Heart left ventricle (tissue), 16 donors: ENCODE measurements around the gene PPIA. TPM values are rescaled to one million over a fixed set of nuclear protein-coding genes. Genes with fewer than 3 reads are reported as not detected.

Source experiments
- ATAC-seq, 4 donors: fragments of 200-7000 bp; cut with Tn5 transposase; one replicate each; pipeline ENCODE4 v1.9.1; 2020 to 2022; ENCODE audit warnings: moderate library complexity in 4 of 4, mild to moderate bottlenecking in 3 of 4, moderate number of reproducible peaks in 1 of 4
- DNase-seq, 5 donors: peaks; one replicate each; pipeline ENCODE4 v3.0.0-alpha.2; 2020
- H3K27ac ChIP-seq, 12 donors: fragments of 200-600 bp; sonication (generic) in 4 of 12; one replicate each; pipeline versions ENCODE4 v1.5.0 to v1.8.0; 2016 to 2022; ENCODE audit warnings: mild to moderate bottlenecking in 2 of 12
- H3K27me3 ChIP-seq, 9 donors: fragments of 200-600 bp; sonication (generic) in 2 of 9; one replicate each; pipeline versions ENCODE4 v1.5.1 to v1.8.0; 2016 to 2022; ENCODE audit warnings: mild to moderate bottlenecking in 3 of 9
- H3K36me3 ChIP-seq, 9 donors: fragments of 200-600 bp; sonication (generic) in 2 of 9; one replicate each; pipeline versions ENCODE4 v1.5.0 to v1.8.0; 2018 to 2022; ENCODE audit warnings: mild to moderate bottlenecking in 2 of 9
- H3K4me1 ChIP-seq, 12 donors: fragments of 200-600 bp; sonication (generic) in 4 of 12; one replicate each; pipeline versions ENCODE4 v1.5.0 to v1.8.0; 2016 to 2022; ENCODE audit warnings: mild to moderate bottlenecking in 3 of 12
- H3K4me3 ChIP-seq, 12 donors: fragments of 200-600 bp; sonication (generic) in 4 of 12; one replicate each; pipeline versions ENCODE4 v1.5.0 to v1.8.0; 2017 to 2022; ENCODE audit warnings: mild to moderate bottlenecking in 9 of 12, moderate library complexity in 4 of 12
- H3K9me3 ChIP-seq, 12 donors: fragments of 200-600 bp; sonication (generic) in 4 of 12; one replicate each; pipeline versions ENCODE4 v1.5.0 to v1.8.0; 2016 to 2022; ENCODE audit warnings: mild to moderate bottlenecking in 1 of 12
- CTCF ChIP-seq, 12 donors: fragments of 200-600 bp; sonication (generic) in 4 of 12; IDR thresholded peaks; one replicate each; pipeline versions ENCODE4 v1.5.0 to v1.8.0; 2018 to 2022; ENCODE audit warnings: antibody characterized with exemption in 12 of 12, mild to moderate bottlenecking in 5 of 12
- POLR2A ChIP-seq, 2 donors: fragments of 450-650 bp; IDR thresholded peaks; one replicate each; pipeline ENCODE4 v1.6.1; 2017; ENCODE audit warnings: antibody characterized with exemption in 2 of 2, mild to moderate bottlenecking in 2 of 2, moderate library complexity in 2 of 2
- WGBS, 4 donors: extraction: QIAGEN DNeasy Blood & Tissue Kit in 2 of 4; methylation state at CpG; one replicate each; pipeline versions ENCODE4 v1.1.5 to v1.1.7; 2013 to 2018; 5-methylcytosine and 5-hydroxymethylcytosine counted together
- intact Hi-C, 10 donors: fragments of 100-400 bp; cut with DNase I; formaldehyde crosslinking; loops; one replicate each; pipeline versions ENCODE4 v1.11.1 to v1.14.2; 2022
- polyA plus RNA-seq, 2 donors: library from polyadenylated mRNA; stranded (reverse); fragments of 200-250 nt; gene quantifications; one replicate each; pipeline ENCODE4 v1.2.3, GENCODE V29; 2013
- total RNA-seq, 9 donors: library from RNA; depleted of rRNA in 2 of 9; stranded (reverse); fragments of >200 nt in 2 of 9; fragmentation: NEBNext Ultra II Directional in 3 of 9; extraction: Animal tissue kit (Norgen Biotek cat#: 25700) in 3 of 9; gene quantifications; one replicate each; pipeline versions ENCODE4 v1.1.0 to v1.2.4, GENCODE V29; 2016 to 2023
- donor health status: ischemic (EF 13 %, LVEDD 7.1; RV severe dilation, severe dysfunction).
- donor health status: healthy with polysubstance abuse.
- donor health status: DM: no; HTN: yes; CAD: no.
- donor health status: DM: no; HTN: no; CAD: no.
- donor health status: ischemic (EF 25% LVEDD 6.9; RV normal size, moderate dysfunction).
- donor health status: ischemic (EF 25% LVEDD 5.7; RV mildly dilated, moderate dysfunction).
- donor health status: healthy.
- donor health status: DM: yes; HTN: yes; CAD: no.
- donor health status: ischemic (EF 35%, LVEDD 5.7; RV mildly dilated, moderate dysfunction).
- donor health status: nonischemic (EF 11% LVEDD 7.7; RV severe dilation, severe dysfunction).
- donor health status: DM: yes; HTN: yes; CAD: no.
- donor health status: PGD.
- donor health status: ischemic (EF 29% LVEDD 5.4; RV normal size, mild dysfunction).
- donor health status: nonischemic (EF 23%, LVEDD 6.1; RV moderate dilation, normal function).

Gene PPIA
- total and polyA plus RNA-seq, 11 donors = 327 to 3,804 (median 743) TPM

- peaks cover 0 to 16% (median 12%) of the 10 kb centered on the region in 9 donors for H3K36me3 ChIP-seq
- no peaks in the 10 kb centered on the region for H3K4me1 ChIP-seq
- 86 to 92% (median 90%) methylated on average over 4 of the region's 4 CpGs for WGBS, 4 donors
- H3K9me3 ChIP-seq = no peaks in the 10 kb centered on the region
- intact Hi-C loops = no loop called here
- no peak for ATAC-seq
- no peak for DNase-seq
- H3K4me3 ChIP-seq = no peak overlapping the region
- no peak for TF ChIP-seq POLR2A (IDR thresholded peaks at IDR 0.05)
- TF ChIP-seq CTCF (IDR thresholded peaks at IDR 0.05) = no peak
- no peak overlapping the region for H3K27ac ChIP-seq
- H3K27me3 ChIP-seq = no peaks in the 10 kb centered on the region
These were observed 12.5 kb downstream of the PPIA start for GRCh38 chr7:44808914-44809393.

DNA sequence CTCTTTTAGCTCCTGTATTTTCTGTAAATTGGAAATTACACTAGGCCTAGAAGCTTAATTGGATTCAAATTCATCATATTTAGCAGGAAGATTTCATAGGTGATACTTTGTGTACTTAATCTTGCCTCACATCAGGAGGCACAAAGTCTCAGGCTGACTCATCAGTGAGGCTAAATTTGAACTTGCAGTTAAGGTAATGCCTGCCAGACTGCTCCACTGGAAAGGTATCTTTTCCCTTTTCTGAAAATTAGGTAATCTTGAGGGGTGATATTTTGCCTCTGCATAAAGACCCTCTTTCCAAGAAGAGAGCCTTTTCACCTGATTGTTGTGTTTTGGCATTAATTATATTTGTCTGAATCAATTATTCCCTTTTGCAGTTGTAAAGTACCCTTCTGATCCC, 14.6 kb downstream of the PPIA start:
- H3K27me3 ChIP-seq = no peaks in the 10 kb centered on the region
- H3K4me3 ChIP-seq = no peak overlapping the region
- no peaks in the 10 kb centered on the region for H3K9me3 ChIP-seq
- no peak overlapping the region for H3K27ac ChIP-seq
- TF ChIP-seq CTCF (IDR thresholded peaks at IDR 0.05) (no peak), POLR2A (IDR thresholded peaks at IDR 0.05) (no peak)
- no peaks in the 10 kb centered on the region for H3K36me3 ChIP-seq
- no peak for ATAC-seq
- intact Hi-C loops = no loop called here
- DNase-seq = no peak
- no peaks in the 10 kb centered on the region for H3K4me1 ChIP-seq

- 91 to 95% (median 94%) methylated on average over 6 of the region's 6 CpGs for WGBS, 4 donors
- TF ChIP-seq POLR2A (IDR thresholded peaks at IDR 0.05) = no peak
- no peak for TF ChIP-seq CTCF (IDR thresholded peaks at IDR 0.05)
- Histone ChIP-seq H3K4me1 (no peaks in the 10 kb centered on the region), H3K27ac (no peak overlapping the region), H3K36me3 (no peaks in the 10 kb centered on the region), H3K9me3 (no peaks in the 10 kb centered on the region), H3K27me3 (no peaks in the 10 kb centered on the region), H3K4me3 (no peak overlapping the region)
- DNase-seq (no peak), ATAC-seq (no peak)
- intact Hi-C loops = no loop called here
These were observed 15.1 kb downstream of the PPIA start for GRCh38 chr7:44811571-44811970.

DNA sequence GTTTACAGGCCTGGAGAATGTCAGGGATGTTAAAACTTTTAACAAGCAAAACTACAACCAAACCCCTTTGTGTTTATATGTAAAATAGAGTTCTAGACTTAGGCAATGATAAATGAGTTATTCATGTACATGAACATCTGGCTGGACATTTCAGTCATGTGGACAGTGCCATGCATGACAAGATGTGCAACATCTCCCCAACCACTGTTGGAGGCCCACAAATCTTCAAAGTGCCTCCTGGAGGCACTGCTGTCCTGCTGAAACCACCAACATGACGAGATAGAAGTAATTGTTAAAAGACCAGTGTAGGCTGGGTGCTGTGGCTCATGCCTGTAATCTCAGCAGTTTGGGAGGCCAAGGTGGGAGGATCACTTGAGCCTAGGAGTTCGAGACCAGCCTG, 18.4 kb downstream of the PPIA start:
- H3K27me3 ChIP-seq = no peaks in the 10 kb centered on the region
- H3K4me1 ChIP-seq = no peaks in the 10 kb centered on the region
- H3K27ac ChIP-seq = no peak overlapping the region
- H3K4me3 ChIP-seq = no peak overlapping the region
- intact Hi-C loops = no loop called here
- H3K9me3 ChIP-seq = no peaks in the 10 kb centered on the region
- 90 to 100% (median 95%) methylated on average over 2 of the region's 2 CpGs for WGBS, 4 donors
- ATAC-seq (no peak), DNase-seq (no peak)
- H3K36me3 ChIP-seq = no peaks in the 10 kb centered on the region
- TF ChIP-seq POLR2A (IDR thresholded peaks at IDR 0.05) = no peak
- TF ChIP-seq CTCF (IDR thresholded peaks at IDR 0.05) = no peak
